Activated CD4-positive, alpha-beta T cell treated with anti-CD3 and anti-CD28 coated beads, Interleukin-2, amount 10 ng/mL, durations not matched to agents 24 days and 14 days (primary cell): ENCODE measurements around the gene MTHFD1L. TPM values are rescaled to one million over a fixed set of nuclear protein-coding genes. Genes with fewer than 3 reads are reported as not detected.

Source experiments
- DNase-seq: peaks from one replicate; pipeline ENCODE4 v3.0.0; 2022
- H3K27ac Mint-ChIP-seq: one replicate; pipeline ENCODE4 v1.8.0; 2022; ENCODE audit warnings: mild to moderate bottlenecking, mixed read lengths
- H3K27me3 Mint-ChIP-seq: one replicate; pipeline ENCODE4 v1.8.0; 2022; ENCODE audit warnings: mixed read lengths
- H3K36me3 Mint-ChIP-seq: one replicate; pipeline ENCODE4 v1.8.0; 2022; ENCODE audit warnings: low read depth, mild to moderate bottlenecking, mixed read lengths
- H3K4me1 Mint-ChIP-seq: one replicate; pipeline ENCODE4 v1.8.0; 2021; ENCODE audit warnings: mixed read lengths
- H3K4me3 Mint-ChIP-seq: one replicate; pipeline ENCODE4 v1.8.0; 2022; ENCODE audit warnings: mild to moderate bottlenecking, moderate library complexity, mixed read lengths
- H3K9me3 Mint-ChIP-seq: one replicate; pipeline ENCODE4 v1.8.0; 2021; ENCODE audit warnings: mixed read lengths
- intact Hi-C: fragments of 100-400 bp; cut with micrococcal nuclease; formaldehyde crosslinking; loops from one replicate; pipeline ENCODE4 v1.15.1; 2023
- total RNA-seq: library from RNA; stranded (reverse); gene quantifications from 2 replicates; pipeline ENCODE4 v1.2.3, GENCODE V29; 2022

MTHFD1L gene
- total RNA-seq, 1 donor from 2014 or later: 136 TPM

- Mint-ChIP-seq H3K27me3 (no peaks in the 10 kb centered on the region), H3K4me3 (no peak overlapping the region), H3K9me3 (no peaks in the 10 kb centered on the region), H3K4me1 (peaks cover 26% of the 10 kb centered on the region), H3K27ac (no peak overlapping the region), H3K36me3 (peaks cover 33% of the 10 kb centered on the region)
- intact Hi-C loops: no loop called here
- DNase-seq: no peak
Observed at GRCh38 chr6:150898399-150899170, 33.1 kb downstream of the MTHFD1L start.

GRCh38 chr6:150899231-150899630 lies 33.7 kb downstream of the MTHFD1L start:
- Mint-ChIP-seq H3K4me1 (peaks cover 23% of the 10 kb centered on the region), H3K27me3 (no peaks in the 10 kb centered on the region), H3K36me3 (peaks cover 29% of the 10 kb centered on the region), H3K27ac (no peak overlapping the region), H3K4me3 (no peak overlapping the region), H3K9me3 (no peaks in the 10 kb centered on the region)
- intact Hi-C loops: no loop called here
- DNase-seq: no peak

GRCh38 chr6:150900049-150900448 lies 34.5 kb downstream of the MTHFD1L start:
- Mint-ChIP-seq H3K4me1 (peaks cover 16% of the 10 kb centered on the region), H3K27me3 (no peaks in the 10 kb centered on the region), H3K27ac (no peak overlapping the region), H3K4me3 (no peak overlapping the region), H3K9me3 (no peaks in the 10 kb centered on the region), H3K36me3 (peaks cover 28% of the 10 kb centered on the region)
- intact Hi-C loops: no loop called here
- no peak for DNase-seq

GRCh38 chr6:150902142-150902776 lies 36.8 kb downstream of the MTHFD1L start:
- peaks cover 37% of the 10 kb centered on the region for H3K36me3 Mint-ChIP-seq
- intact Hi-C loops: no loop called here

GRCh38 chr6:150905769-150906168 lies 40.3 kb downstream of the MTHFD1L start:
- no peak for DNase-seq
- Mint-ChIP-seq H3K27ac (no peak overlapping the region), H3K4me1 (no peaks in the 10 kb centered on the region), H3K9me3 (peaks cover 5% of the 10 kb centered on the region), H3K4me3 (no peak overlapping the region), H3K36me3 (peaks cover 44% of the 10 kb centered on the region), H3K27me3 (no peaks in the 10 kb centered on the region)
- intact Hi-C loops: no loop called here

More at GRCh38 chr6:150902142-150902776, 36.8 kb downstream of the MTHFD1L start:
- Mint-ChIP-seq H3K4me1 (peaks cover 4% of the 10 kb centered on the region), H3K27ac (no peak overlapping the region), H3K27me3 (no peaks in the 10 kb centered on the region), H3K4me3 (no peak overlapping the region), H3K9me3 (peaks cover 5% of the 10 kb centered on the region)
- DNase-seq: no peak

- intact Hi-C loops: no loop called here
- H3K27me3 Mint-ChIP-seq: no peaks in the 10 kb centered on the region
- H3K4me1 Mint-ChIP-seq: no peaks in the 10 kb centered on the region
- H3K4me3 Mint-ChIP-seq: no peak overlapping the region
- H3K27ac Mint-ChIP-seq: no peak overlapping the region
- peaks cover 47% of the 10 kb centered on the region for H3K36me3 Mint-ChIP-seq
- DNase-seq: no peak
- H3K9me3 Mint-ChIP-seq: peaks cover 5% of the 10 kb centered on the region
Observed at GRCh38 chr6:150906641-150907326, 41.3 kb downstream of the MTHFD1L start.

GRCh38 chr6:150907383-150907782 lies 41.9 kb downstream of the MTHFD1L start:
- no peaks in the 10 kb centered on the region for H3K4me1 Mint-ChIP-seq
- DNase-seq: no peak
- H3K9me3 Mint-ChIP-seq: peaks cover 5% of the 10 kb centered on the region
- H3K27me3 Mint-ChIP-seq: no peaks in the 10 kb centered on the region
- no peak overlapping the region for H3K4me3 Mint-ChIP-seq
- H3K27ac Mint-ChIP-seq: no peak overlapping the region
- H3K36me3 Mint-ChIP-seq: peaks cover 48% of the 10 kb centered on the region
- intact Hi-C loops: no loop called here

GRCh38 chr6:150908901-150909300 lies 43.4 kb downstream of the MTHFD1L start:
- Mint-ChIP-seq H3K9me3 (peaks cover 5% of the 10 kb centered on the region), H3K36me3 (peaks cover 49% of the 10 kb centered on the region), H3K4me3 (no peak overlapping the region), H3K27me3 (no peaks in the 10 kb centered on the region), H3K4me1 (no peaks in the 10 kb centered on the region), H3K27ac (no peak overlapping the region)
- DNase-seq: no peak
- intact Hi-C loops: no loop called here

GRCh38 chr6:150910561-150910960 lies 45.1 kb downstream of the MTHFD1L start:
- Mint-ChIP-seq H3K36me3 (peaks cover 42% of the 10 kb centered on the region), H3K9me3 (peaks cover 1% of the 10 kb centered on the region), H3K4me1 (no peaks in the 10 kb centered on the region), H3K4me3 (no peak overlapping the region), H3K27me3 (no peaks in the 10 kb centered on the region), H3K27ac (no peak overlapping the region)
- intact Hi-C loops: no loop called here
- DNase-seq: no peak

GRCh38 chr6:150914372-150914771 lies 48.9 kb downstream of the MTHFD1L start:
- H3K4me3 Mint-ChIP-seq: no peak overlapping the region
- intact Hi-C loops: no loop called here
- DNase-seq: no peak
- H3K4me1 Mint-ChIP-seq: no peaks in the 10 kb centered on the region
- H3K9me3 Mint-ChIP-seq: no peaks in the 10 kb centered on the region
- peaks cover 36% of the 10 kb centered on the region for H3K36me3 Mint-ChIP-seq
- no peak overlapping the region for H3K27ac Mint-ChIP-seq
- no peaks in the 10 kb centered on the region for H3K27me3 Mint-ChIP-seq

GRCh38 chr6:150915131-150915879 lies 49.8 kb downstream of the MTHFD1L start:
- Mint-ChIP-seq H3K36me3 (peaks cover 38% of the 10 kb centered on the region), H3K27me3 (no peaks in the 10 kb centered on the region)

GRCh38 chr6:150915880-150916265 lies 50.4 kb downstream of the MTHFD1L start:
- H3K9me3 Mint-ChIP-seq: no peaks in the 10 kb centered on the region
- DNase-seq: no peak
- intact Hi-C loops: no loop called here
- H3K36me3 Mint-ChIP-seq: peaks cover 34% of the 10 kb centered on the region
- H3K27ac Mint-ChIP-seq: no peak overlapping the region
- no peaks in the 10 kb centered on the region for H3K27me3 Mint-ChIP-seq
- no peak overlapping the region for H3K4me3 Mint-ChIP-seq
- no peaks in the 10 kb centered on the region for H3K4me1 Mint-ChIP-seq

More at GRCh38 chr6:150915131-150915879, 49.8 kb downstream of the MTHFD1L start:
- no peak for DNase-seq
- Mint-ChIP-seq H3K4me1 (no peaks in the 10 kb centered on the region), H3K27ac (no peak overlapping the region), H3K9me3 (no peaks in the 10 kb centered on the region), H3K4me3 (no peak overlapping the region)
- intact Hi-C loops: no loop called here

GRCh38 chr6:150919938-150920337 lies 54.4 kb downstream of the MTHFD1L start:
- Mint-ChIP-seq H3K36me3 (peaks cover 42% of the 10 kb centered on the region), H3K27ac (no peak overlapping the region), H3K27me3 (no peaks in the 10 kb centered on the region), H3K4me1 (no peaks in the 10 kb centered on the region), H3K9me3 (no peaks in the 10 kb centered on the region), H3K4me3 (no peak overlapping the region)
- DNase-seq: no peak
- intact Hi-C loops: no loop called here
